ENCODE measurements around the gene ALDH3B2.
A peak's percentile ranks its signal among the peaks of the same experiment; 100 is the strongest.

Gene ALDH3B2

GRCh38 chr11:67613960-67614715, 60.3 kb downstream of the ALDH3B2 start:
- TF ChIP-seq SIN3A (IDR thresholded peaks at IDR 0.05; ENCODE audit: borderline replicate concordance, insufficient read depth, low read length), result no peak
- TF ChIP-seq POLR2AphosphoS5 (IDR thresholded peaks at IDR 0.05; ENCODE audit: low read depth, low read length), result 0 out of 2 replicates have a peak, but pooled peaks have one; percentile 18

GRCh38 chr11:67613313-67613959, 61.0 kb downstream of the ALDH3B2 start:
- TF ChIP-seq TAF1 (IDR thresholded peaks at IDR 0.05; ENCODE audit: borderline replicate concordance, insufficient read depth, low read length), result no peak
- TF ChIP-seq POLR2AphosphoS5 (IDR thresholded peaks at IDR 0.05; ENCODE audit: low read depth, low read length), result no peak
- TF ChIP-seq, protein P1, sequence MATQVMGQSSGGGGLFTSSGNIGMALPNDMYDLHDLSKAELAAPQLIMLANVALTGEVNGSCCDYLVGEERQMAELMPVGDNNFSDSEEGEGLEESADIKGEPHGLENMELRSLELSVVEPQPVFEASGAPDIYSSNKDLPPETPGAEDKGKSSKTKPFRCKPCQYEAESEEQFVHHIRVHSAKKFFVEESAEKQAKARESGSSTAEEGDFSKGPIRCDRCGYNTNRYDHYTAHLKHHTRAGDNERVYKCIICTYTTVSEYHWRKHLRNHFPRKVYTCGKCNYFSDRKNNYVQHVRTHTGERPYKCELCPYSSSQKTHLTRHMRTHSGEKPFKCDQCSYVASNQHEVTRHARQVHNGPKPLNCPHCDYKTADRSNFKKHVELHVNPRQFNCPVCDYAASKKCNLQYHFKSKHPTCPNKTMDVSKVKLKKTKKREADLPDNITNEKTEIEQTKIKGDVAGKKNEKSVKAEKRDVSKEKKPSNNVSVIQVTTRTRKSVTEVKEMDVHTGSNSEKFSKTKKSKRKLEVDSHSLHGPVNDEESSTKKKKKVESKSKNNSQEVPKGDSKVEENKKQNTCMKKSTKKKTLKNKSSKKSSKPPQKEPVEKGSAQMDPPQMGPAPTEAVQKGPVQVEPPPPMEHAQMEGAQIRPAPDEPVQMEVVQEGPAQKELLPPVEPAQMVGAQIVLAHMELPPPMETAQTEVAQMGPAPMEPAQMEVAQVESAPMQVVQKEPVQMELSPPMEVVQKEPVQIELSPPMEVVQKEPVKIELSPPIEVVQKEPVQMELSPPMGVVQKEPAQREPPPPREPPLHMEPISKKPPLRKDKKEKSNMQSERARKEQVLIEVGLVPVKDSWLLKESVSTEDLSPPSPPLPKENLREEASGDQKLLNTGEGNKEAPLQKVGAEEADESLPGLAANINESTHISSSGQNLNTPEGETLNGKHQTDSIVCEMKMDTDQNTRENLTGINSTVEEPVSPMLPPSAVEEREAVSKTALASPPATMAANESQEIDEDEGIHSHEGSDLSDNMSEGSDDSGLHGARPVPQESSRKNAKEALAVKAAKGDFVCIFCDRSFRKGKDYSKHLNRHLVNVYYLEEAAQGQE (IDR thresholded peaks at IDR 0.05; ENCODE audit: insufficient read depth in 1 of 2, low read depth in 2 of 2, low read length in 2 of 2), result no peak
- TF ChIP-seq SIN3A (IDR thresholded peaks at IDR 0.05; ENCODE audit: borderline replicate concordance, insufficient read depth, low read length), result no peak
- TF ChIP-seq FOXP2 (optimal IDR thresholded peaks at IDR 0.05; ENCODE audit: borderline replicate concordance, extremely low read depth, extremely low read length, insufficient read depth), result no peak

GRCh38 chr11:67612751-67613150, 61.7 kb downstream of the ALDH3B2 start:
- TF ChIP-seq TAF1 (IDR thresholded peaks at IDR 0.05; ENCODE audit: borderline replicate concordance, insufficient read depth, low read length) (no peak), FOXP2 (optimal IDR thresholded peaks at IDR 0.05; ENCODE audit: borderline replicate concordance, extremely low read depth, extremely low read length, insufficient read depth) (no peak), POLR2AphosphoS5 (IDR thresholded peaks at IDR 0.05; ENCODE audit: low read depth, low read length) (no peak), SIN3A (IDR thresholded peaks at IDR 0.05; ENCODE audit: borderline replicate concordance, insufficient read depth, low read length) (no peak)
- TF ChIP-seq, protein P1 (IDR thresholded peaks at IDR 0.05; ENCODE audit: insufficient read depth in 1 of 2, low read depth in 2 of 2, low read length in 2 of 2), result no peak

Data from PFSK-1 (cell line).